Right atrium auricular region (tissue), 2 donors: Measurements from ENCODE around the gene ZBTB40. TPM values are rescaled to one million over a fixed set of nuclear protein-coding genes. Genes with fewer than 3 reads are reported as not detected.
A peak's percentile ranks its signal among the peaks of the same experiment; 100 is the strongest.

Source experiments
- DNase-seq: peaks from one replicate; pipeline ENCODE4 v3.0.0-alpha.2; 2019; ENCODE audit warnings: low spot score
- H3K27ac ChIP-seq, 2 donors: fragments of 200-600 bp; sonication (generic); 1 replicate in 1 of 2; 2 replicates in 1 of 2; pipeline ENCODE4 v1.5.1; 2016 to 2019
- H3K27me3 ChIP-seq, 2 donors: fragments of 200-600 bp; sonication (generic); one replicate each; pipeline versions ENCODE4 v1.5.1 to v1.6.0; 2017 to 2019
- H3K36me3 ChIP-seq: fragments of 200-600 bp; sonication (generic); one replicate; pipeline ENCODE4 v1.5.1; 2016
- H3K4me1 ChIP-seq, 2 donors: fragments of 200-600 bp; sonication (generic); one replicate each; pipeline versions ENCODE4 v1.5.1 to v1.6.0; 2017 to 2019
- H3K4me3 ChIP-seq, 2 donors: fragments of 200-600 bp; sonication (generic); 1 replicate in 1 of 2; 2 replicates in 1 of 2; pipeline ENCODE4 v1.5.1; 2017 to 2019; ENCODE audit warnings: mild to moderate bottlenecking in 1 of 2, moderate library complexity in 1 of 2
- H3K9me3 ChIP-seq, 2 donors: fragments of 200-600 bp; sonication (generic); one replicate each; pipeline ENCODE4 v1.5.1; 2019
- total RNA-seq, 2 donors: library from RNA; depleted of rRNA; stranded (reverse); fragments of >200 nt; gene quantifications; one replicate each; pipeline ENCODE4 v1.1.0, GENCODE V29; 2016
- TF ChIP-seq, protein P1 (sequence below), 2 donors: fragments of 200-600 bp; sonication (generic); IDR thresholded peaks; one replicate each; pipeline ENCODE4 v1.5.1; 2019; ENCODE audit warnings: antibody characterized with exemption in 2 of 2

Gene ZBTB40
- total RNA-seq, 2 donors from 2014 or later, result 10.4 to 12.5 TPM

DNA sequence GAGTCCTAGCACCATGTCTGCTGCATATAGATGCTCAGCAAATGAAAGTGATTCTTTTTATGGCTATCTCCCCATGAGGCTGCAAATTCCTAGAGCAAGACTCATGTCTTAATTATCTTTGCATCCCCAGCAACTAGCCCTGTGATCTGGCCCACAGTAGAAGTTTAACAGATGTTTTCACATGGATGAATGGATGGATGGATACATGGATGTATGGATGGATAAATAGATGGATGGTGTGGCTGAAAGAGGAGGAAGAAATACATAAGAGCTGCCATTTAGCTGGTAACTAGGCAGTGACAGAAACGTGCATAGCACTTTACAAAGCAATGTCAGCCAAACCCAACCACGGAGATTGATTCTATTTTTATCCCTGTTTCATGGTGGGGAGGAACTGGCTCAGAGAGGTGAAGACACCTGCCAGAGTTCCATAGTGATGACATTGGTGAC, 32.7 kb upstream of the ZBTB40 start:
- no peaks in the 10 kb centered on the region for H3K27me3 ChIP-seq
- no peak for DNase-seq
- H3K4me3 ChIP-seq, result no peak overlapping the region
- no peaks in the 10 kb centered on the region for H3K9me3 ChIP-seq
- peak overlapping the region in 1 of 2 donors; percentile 48 for H3K27ac ChIP-seq
- H3K36me3 ChIP-seq, result no peaks in the 10 kb centered on the region
- TF ChIP-seq, protein P1, sequence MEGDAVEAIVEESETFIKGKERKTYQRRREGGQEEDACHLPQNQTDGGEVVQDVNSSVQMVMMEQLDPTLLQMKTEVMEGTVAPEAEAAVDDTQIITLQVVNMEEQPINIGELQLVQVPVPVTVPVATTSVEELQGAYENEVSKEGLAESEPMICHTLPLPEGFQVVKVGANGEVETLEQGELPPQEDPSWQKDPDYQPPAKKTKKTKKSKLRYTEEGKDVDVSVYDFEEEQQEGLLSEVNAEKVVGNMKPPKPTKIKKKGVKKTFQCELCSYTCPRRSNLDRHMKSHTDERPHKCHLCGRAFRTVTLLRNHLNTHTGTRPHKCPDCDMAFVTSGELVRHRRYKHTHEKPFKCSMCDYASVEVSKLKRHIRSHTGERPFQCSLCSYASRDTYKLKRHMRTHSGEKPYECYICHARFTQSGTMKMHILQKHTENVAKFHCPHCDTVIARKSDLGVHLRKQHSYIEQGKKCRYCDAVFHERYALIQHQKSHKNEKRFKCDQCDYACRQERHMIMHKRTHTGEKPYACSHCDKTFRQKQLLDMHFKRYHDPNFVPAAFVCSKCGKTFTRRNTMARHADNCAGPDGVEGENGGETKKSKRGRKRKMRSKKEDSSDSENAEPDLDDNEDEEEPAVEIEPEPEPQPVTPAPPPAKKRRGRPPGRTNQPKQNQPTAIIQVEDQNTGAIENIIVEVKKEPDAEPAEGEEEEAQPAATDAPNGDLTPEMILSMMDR (IDR thresholded peaks at IDR 0.05), result no peak
- H3K4me1 ChIP-seq, result peaks cover 0 to 15% of the 10 kb centered on the region in 2 donors

DNA sequence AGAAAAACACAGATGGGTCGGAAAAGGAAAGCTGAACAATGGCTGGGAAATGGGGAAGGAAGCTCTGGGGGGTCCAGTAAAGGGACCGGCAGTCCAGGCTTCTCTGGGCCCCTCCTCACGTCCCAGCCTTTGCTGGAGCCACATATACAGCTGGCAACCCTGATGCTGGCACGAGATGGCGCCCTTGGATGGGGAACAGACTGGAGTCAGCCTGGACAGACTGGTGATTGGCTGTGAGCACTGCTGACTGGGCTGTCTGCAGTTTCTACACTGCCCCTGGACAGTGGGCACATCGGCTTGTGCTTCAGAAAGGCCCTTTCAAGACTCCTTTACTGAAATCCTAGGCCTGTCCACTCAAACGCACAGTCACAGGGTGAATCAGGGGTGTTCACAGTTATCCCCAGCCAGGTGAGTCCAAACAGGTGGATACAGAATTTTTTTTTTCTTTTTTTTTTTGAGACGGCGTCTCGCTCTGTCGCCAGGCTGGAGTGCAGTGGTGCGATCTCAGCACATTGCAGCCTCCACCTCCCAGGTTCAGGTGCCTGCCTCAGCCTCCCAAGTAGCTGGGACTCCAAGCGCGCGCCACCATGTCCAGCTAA, 31.1 kb upstream of the ZBTB40 start:
- Histone ChIP-seq H3K4me1 (peaks cover 0 to 15% of the 10 kb centered on the region in 2 donors), H3K27me3 (no peaks in the 10 kb centered on the region), H3K27ac (no peak overlapping the region), H3K4me3 (no peak overlapping the region), H3K36me3 (no peaks in the 10 kb centered on the region), H3K9me3 (no peaks in the 10 kb centered on the region)
- TF ChIP-seq, protein P1 (IDR thresholded peaks at IDR 0.05), result peak in 1 of 2 donors; percentile 81
- peak; percentile 85 for DNase-seq

DNA sequence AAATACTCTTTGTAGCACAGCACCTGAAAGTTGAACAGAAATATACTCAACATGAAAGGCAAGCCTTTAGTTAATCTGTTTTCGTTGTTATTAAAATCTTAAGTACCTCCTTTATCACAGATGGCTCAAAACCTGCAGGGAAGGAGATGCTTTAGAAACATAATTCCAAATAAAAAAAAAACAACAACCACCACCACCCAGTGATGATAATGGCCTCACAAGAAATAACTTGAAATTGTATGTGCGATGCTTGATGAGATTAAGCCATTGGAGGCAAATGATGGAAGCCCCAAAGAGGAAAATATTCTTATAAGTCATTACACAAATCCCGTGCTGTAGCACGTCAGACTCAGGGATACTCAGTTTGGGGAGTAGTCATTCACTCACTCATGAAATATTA, 24.9 kb upstream of the ZBTB40 start:
- no peak overlapping the region for H3K4me3 ChIP-seq

DNA sequence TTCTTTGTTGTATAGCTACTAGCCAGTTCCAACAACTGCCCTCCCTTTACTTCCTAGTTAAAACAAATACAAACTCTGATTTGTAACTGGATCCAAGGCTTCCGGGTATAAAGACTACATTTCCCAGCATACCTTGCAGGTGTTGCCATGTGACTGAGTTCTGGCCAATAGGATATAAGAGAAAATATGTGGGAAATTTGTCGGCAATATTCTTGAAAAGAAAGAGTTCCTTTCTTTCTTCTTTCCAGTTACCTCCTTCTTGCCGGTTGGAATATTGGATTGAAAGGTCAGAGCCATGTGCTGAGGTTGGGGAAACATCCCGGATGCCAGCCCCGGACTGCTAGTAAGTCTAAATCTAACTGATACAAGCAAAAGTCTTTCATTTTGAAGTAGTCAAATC, 23.0 kb upstream of the ZBTB40 start:
- DNase-seq, result no peak
- TF ChIP-seq, protein P1 (IDR thresholded peaks at IDR 0.05), result no peak

More for the DNA sequence above, 24.9 kb upstream of the ZBTB40 start:
- Histone ChIP-seq H3K36me3 (no peaks in the 10 kb centered on the region), H3K27ac (no peak overlapping the region), H3K27me3 (no peaks in the 10 kb centered on the region), H3K4me1 (no peaks in the 10 kb centered on the region), H3K9me3 (no peaks in the 10 kb centered on the region)
- TF ChIP-seq, protein P1 (IDR thresholded peaks at IDR 0.05), result no peak
- no peak for DNase-seq

DNA sequence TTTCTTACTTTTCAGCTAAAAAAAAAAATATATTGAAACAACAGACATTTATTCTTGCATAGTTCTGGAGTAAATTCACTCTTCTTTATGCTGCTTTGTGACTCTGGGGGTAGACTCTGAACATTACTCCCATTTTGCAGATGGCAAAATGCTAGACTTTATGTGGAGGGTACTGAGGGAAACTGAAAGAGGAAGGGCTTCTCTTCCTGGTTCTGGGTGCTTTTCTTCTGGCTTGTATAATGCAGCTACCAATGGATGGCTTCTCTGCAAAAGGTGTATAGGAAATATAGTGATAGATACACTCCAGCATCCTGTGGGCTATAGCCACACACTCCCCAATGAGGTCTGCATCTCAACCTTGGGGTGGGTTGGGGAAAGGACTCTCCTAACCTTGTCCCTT, 19.7 kb upstream of the ZBTB40 start:
- Histone ChIP-seq H3K4me1 (no peaks in the 10 kb centered on the region), H3K27me3 (no peaks in the 10 kb centered on the region), H3K27ac (no peak overlapping the region), H3K36me3 (no peaks in the 10 kb centered on the region), H3K4me3 (no peak overlapping the region), H3K9me3 (no peaks in the 10 kb centered on the region)
- TF ChIP-seq, protein P1 (IDR thresholded peaks at IDR 0.05), result no peak
- no peak for DNase-seq

More for the DNA sequence above, 23.0 kb upstream of the ZBTB40 start:
- Histone ChIP-seq H3K9me3 (no peaks in the 10 kb centered on the region), H3K4me1 (no peaks in the 10 kb centered on the region), H3K4me3 (peak overlapping the region; percentile 19 to 34), H3K27ac (no peak overlapping the region), H3K27me3 (no peaks in the 10 kb centered on the region), H3K36me3 (no peaks in the 10 kb centered on the region)

DNA sequence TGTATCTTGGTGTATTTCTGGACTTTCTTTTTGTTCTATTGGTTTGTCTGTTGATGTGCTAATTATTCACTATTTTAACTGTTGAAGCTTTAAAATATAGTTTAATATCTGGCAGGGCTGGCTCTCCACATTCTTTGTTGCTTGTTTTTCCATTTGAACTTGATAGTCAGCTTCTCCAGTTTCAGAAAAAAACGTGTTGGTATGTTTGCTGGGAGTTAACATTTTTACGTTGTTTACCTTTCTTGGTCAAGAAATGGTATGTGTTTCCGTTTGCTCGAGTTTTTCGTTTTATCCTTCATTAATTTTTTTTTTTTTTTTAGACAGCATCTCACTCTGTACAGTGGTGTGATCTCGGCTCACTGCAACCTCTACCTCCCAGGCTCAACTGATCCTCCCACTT, 16.9 kb upstream of the ZBTB40 start:
- no peak for DNase-seq
- Histone ChIP-seq H3K27ac (no peak overlapping the region), H3K36me3 (no peaks in the 10 kb centered on the region), H3K4me1 (no peaks in the 10 kb centered on the region), H3K9me3 (peaks cover 0 to 10% of the 10 kb centered on the region in 2 donors), H3K27me3 (no peaks in the 10 kb centered on the region), H3K4me3 (no peak overlapping the region)
- TF ChIP-seq, protein P1 (IDR thresholded peaks at IDR 0.05), result no peak
